Right lobe of liver (tissue), 6 donors: ENCODE data around the gene DAAM1. TPM values are rescaled to one million over a fixed set of nuclear protein-coding genes. Genes with fewer than 3 reads are reported as not detected.

ENCODE experiments used
- ATAC-seq, 4 donors: fragments of 200-7000 bp; cut with Tn5 transposase; one replicate each; pipeline ENCODE4 v1.9.1; 2020; ENCODE audit warnings: mild to moderate bottlenecking in 4 of 4, moderate library complexity in 4 of 4
- DNase-seq, 3 donors: peaks; one replicate each; pipeline ENCODE4 v3.0.0-alpha.2; 2020
- H3K27ac ChIP-seq, 3 donors: fragments of 200-600 bp; one replicate each; pipeline ENCODE4 v1.8.0; 2022
- H3K27me3 ChIP-seq, 2 donors: fragments of 200-600 bp; one replicate each; pipeline ENCODE4 v1.8.0; 2022
- H3K36me3 ChIP-seq, 4 donors: fragments of 200-600 bp; sonication (generic) in 1 of 4; one replicate each; pipeline versions ENCODE4 v1.5.1 to v1.8.0; 2017 to 2022; ENCODE audit warnings: control low read depth in 1 of 4
- H3K4me1 ChIP-seq, 4 donors: fragments of 200-600 bp; sonication (generic) in 1 of 4; one replicate each; pipeline versions ENCODE4 v1.5.1 to v1.8.0; 2017 to 2022; ENCODE audit warnings: control low read depth in 1 of 4
- H3K4me3 ChIP-seq, 3 donors: fragments of 200-600 bp; one replicate each; pipeline ENCODE4 v1.8.0; 2022
- H3K9me3 ChIP-seq, 4 donors: fragments of 200-600 bp; sonication (generic) in 1 of 4; one replicate each; pipeline versions ENCODE4 v1.5.1 to v1.8.0; 2017 to 2022; ENCODE audit warnings: control low read depth in 1 of 4
- POLR2A ChIP-seq: fragments of 450-650 bp; IDR thresholded peaks from one replicate; pipeline ENCODE4 v1.6.1; 2017; ENCODE audit warnings: antibody characterized with exemption, mild to moderate bottlenecking
- WGBS: methylation state at CpG from one replicate; pipeline ENCODE4 v1.1.6; 2018; ENCODE audit warnings: low coverage, low lambda C conversion rate; ENCODE audit not compliant: insufficient coverage; ENCODE audit errors: missing lambda C conversion rate; 5-methylcytosine and 5-hydroxymethylcytosine counted together
- intact Hi-C, 2 donors: fragments of 100-400 bp; cut with DNase I; formaldehyde crosslinking; loops; one replicate each; pipeline versions ENCODE4 v1.11.2 to v1.14.1; 2022
- total RNA-seq, 6 experiments: library from RNA; depleted of rRNA in 2 of 6; stranded (reverse); fragments of >200 nt in 2 of 6; fragmentation: NEBNext Ultra II Directional in 3 of 6; extraction: Animal tissue kit (Norgen Biotek cat#: 25700) in 3 of 6; gene quantifications; one replicate each; pipeline versions ENCODE4 v1.1.0 to v1.2.4, GENCODE V29; 2016 to 2023
- TF ChIP-seq, protein P1 (sequence below), 4 donors: fragments of 200-600 bp in 3 of 4; fragments of 450-650 bp in 1 of 4; IDR thresholded peaks; one replicate each; pipeline versions ENCODE4 v1.5.1 to v1.8.0; 2016 to 2022; ENCODE audit warnings: antibody characterized with exemption in 4 of 4, mild to moderate bottlenecking in 2 of 4
- donor health status: DM: no; HTN: yes; CAD: no.
- donor health status: DM: no; HTN: no; CAD: no.
- donor health status: DM: no; HTN: no; CAD: no.
- donor health status: DM: no; HTN: yes; CAD: no.
- donor health status: DM: no; HTN: yes; CAD: no.

The DAAM1 gene
- total RNA-seq, 6 experiments from 2014 or later = 17.2 to 43.6 (median 25.3) TPM

DNA sequence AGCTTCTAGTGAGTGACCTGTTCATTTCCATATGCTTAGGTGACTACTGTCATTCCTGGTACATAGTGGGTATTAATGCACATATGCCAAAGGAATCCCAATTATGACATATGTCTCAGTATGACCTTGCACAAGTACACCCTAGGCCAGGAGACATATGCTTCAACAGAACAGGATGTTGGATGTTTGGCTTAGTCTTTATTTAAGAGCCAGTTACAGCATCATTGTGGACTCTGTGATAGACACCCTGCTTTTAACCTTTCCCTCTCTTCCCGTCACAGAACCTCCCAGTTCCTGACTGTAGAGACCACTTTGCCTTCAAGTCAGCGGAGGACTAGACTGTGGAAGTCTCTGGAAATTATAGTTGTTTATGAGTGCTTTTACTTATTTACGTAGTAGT is 72.9 kb downstream of the DAAM1 start:
- H3K27me3 ChIP-seq = no peaks in the 10 kb centered on the region
- TF ChIP-seq, protein P1, sequence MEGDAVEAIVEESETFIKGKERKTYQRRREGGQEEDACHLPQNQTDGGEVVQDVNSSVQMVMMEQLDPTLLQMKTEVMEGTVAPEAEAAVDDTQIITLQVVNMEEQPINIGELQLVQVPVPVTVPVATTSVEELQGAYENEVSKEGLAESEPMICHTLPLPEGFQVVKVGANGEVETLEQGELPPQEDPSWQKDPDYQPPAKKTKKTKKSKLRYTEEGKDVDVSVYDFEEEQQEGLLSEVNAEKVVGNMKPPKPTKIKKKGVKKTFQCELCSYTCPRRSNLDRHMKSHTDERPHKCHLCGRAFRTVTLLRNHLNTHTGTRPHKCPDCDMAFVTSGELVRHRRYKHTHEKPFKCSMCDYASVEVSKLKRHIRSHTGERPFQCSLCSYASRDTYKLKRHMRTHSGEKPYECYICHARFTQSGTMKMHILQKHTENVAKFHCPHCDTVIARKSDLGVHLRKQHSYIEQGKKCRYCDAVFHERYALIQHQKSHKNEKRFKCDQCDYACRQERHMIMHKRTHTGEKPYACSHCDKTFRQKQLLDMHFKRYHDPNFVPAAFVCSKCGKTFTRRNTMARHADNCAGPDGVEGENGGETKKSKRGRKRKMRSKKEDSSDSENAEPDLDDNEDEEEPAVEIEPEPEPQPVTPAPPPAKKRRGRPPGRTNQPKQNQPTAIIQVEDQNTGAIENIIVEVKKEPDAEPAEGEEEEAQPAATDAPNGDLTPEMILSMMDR (IDR thresholded peaks at IDR 0.05) = no peak
- TF ChIP-seq POLR2A = no peak
- ATAC-seq (no peak), DNase-seq (no peak)
- no peaks in the 10 kb centered on the region for H3K36me3 ChIP-seq
- peaks cover 0 to 15% (median 6%) of the 10 kb centered on the region in 4 donors for H3K4me1 ChIP-seq
- 78% methylated on average over 3 of the region's 3 CpGs for WGBS
- no peaks in the 10 kb centered on the region for H3K9me3 ChIP-seq
- intact Hi-C loops = no loop called here
- no peak overlapping the region for H3K4me3 ChIP-seq
- H3K27ac ChIP-seq = no peak overlapping the region

- no peaks in the 10 kb centered on the region for H3K36me3 ChIP-seq
- no peak for TF ChIP-seq POLR2A
- TF ChIP-seq, protein P1 (IDR thresholded peaks at IDR 0.05) = peak; percentile 35 to 54 (median 46)
- 23% methylated on average over 7 of the region's 7 CpGs for WGBS
- peak overlapping the region in 1 of 3 donors; percentile 66 for H3K27ac ChIP-seq
- intact Hi-C loops = no loop called here
- H3K27me3 ChIP-seq = no peaks in the 10 kb centered on the region
- ATAC-seq (peak; percentile 99 to 100 (median 99)), DNase-seq (peak; percentile 29 to 77 (median 68))
- no peaks in the 10 kb centered on the region for H3K9me3 ChIP-seq
- H3K4me1 ChIP-seq = peaks cover 0 to 15% (median 6%) of the 10 kb centered on the region in 4 donors
- H3K4me3 ChIP-seq = no peak overlapping the region
Measured at GRCh38 chr14:59262717-59263454, 74.4 kb downstream of the DAAM1 start.

GRCh38 chr14:59265808-59266207 is 77.3 kb downstream of the DAAM1 start:
- Histone ChIP-seq H3K9me3 (no peaks in the 10 kb centered on the region), H3K4me3 (no peak overlapping the region), H3K27me3 (no peaks in the 10 kb centered on the region), H3K27ac (no peak overlapping the region), H3K36me3 (no peaks in the 10 kb centered on the region), H3K4me1 (peaks cover 0 to 15% (median 6%) of the 10 kb centered on the region in 4 donors)
- TF ChIP-seq, protein P1 (IDR thresholded peaks at IDR 0.05) = no peak
- TF ChIP-seq POLR2A = no peak
- ATAC-seq (no peak), DNase-seq (no peak)
- intact Hi-C loops = no loop called here

DNA sequence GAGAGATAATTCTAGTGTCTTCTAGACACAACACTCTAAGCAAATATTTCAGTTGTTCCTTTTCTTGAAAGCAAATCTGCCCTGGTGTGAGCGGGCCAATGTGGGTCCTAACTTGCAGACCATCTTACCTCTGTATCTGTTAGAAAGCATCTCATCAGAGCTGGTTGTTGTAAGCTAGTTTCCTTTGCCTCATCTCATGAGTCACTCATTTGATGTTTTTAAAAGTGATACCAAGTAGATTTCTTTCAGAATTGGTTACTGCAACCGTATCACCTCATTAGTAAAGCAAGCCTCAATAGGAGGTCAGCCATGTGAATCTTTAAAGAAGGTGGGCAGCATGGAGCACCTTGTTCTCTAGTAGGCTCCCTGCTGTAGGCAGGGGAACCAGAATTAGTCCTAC is 78.6 kb downstream of the DAAM1 start:
- intact Hi-C loops = no loop called here

More for the DNA sequence above, 78.6 kb downstream of the DAAM1 start:
- H3K27ac ChIP-seq = no peak overlapping the region
- TF ChIP-seq, protein P1 (IDR thresholded peaks at IDR 0.05) = no peak
- no peak for TF ChIP-seq POLR2A
- H3K9me3 ChIP-seq = no peaks in the 10 kb centered on the region
- no peak overlapping the region for H3K4me3 ChIP-seq
- ATAC-seq (no peak), DNase-seq (no peak)
- WGBS = 92% methylated on average over 2 of the region's 2 CpGs
- peaks cover 0 to 15% (median 6%) of the 10 kb centered on the region in 4 donors for H3K4me1 ChIP-seq
- H3K27me3 ChIP-seq = no peaks in the 10 kb centered on the region
- H3K36me3 ChIP-seq = no peaks in the 10 kb centered on the region
